MV-4-11 (cell line): ENCODE data around the gene MTX3.

ENCODE experiments used
- DNase-seq: peaks from one replicate; lab custom pipeline; 2025; lab: John Stamatoyannopoulos, UW

The MTX3 gene

GRCh38 chr5:79936002-79936645 is 54.9 kb downstream of the MTX3 start:
- DNase-seq = peak; percentile 35

DNA sequence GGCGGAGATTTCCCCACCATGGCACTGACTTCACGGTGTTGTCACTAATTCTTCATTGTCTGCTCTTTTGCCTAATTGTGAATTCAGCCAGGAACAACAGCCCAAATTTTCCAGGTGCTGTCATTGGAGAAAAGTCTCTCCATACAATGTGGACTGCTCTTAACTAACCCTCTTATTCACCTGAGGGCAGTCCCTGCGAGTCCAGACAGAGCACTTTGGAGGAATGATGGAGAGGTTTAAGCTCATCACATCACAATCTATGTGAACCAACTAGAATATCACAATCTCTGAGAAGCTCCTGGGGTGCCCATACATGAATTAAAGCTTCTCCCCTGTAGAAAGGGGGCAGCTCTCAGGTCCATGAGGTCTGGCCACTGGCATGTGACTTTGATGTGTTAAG is 56.4 kb downstream of the MTX3 start:
- no peak for DNase-seq

- DNase-seq = no peak
Measured at GRCh38 chr5:79932510-79933504, 58.3 kb downstream of the MTX3 start.

GRCh38 chr5:79931866-79932265 is 59.2 kb downstream of the MTX3 start:
- DNase-seq = no peak

DNA sequence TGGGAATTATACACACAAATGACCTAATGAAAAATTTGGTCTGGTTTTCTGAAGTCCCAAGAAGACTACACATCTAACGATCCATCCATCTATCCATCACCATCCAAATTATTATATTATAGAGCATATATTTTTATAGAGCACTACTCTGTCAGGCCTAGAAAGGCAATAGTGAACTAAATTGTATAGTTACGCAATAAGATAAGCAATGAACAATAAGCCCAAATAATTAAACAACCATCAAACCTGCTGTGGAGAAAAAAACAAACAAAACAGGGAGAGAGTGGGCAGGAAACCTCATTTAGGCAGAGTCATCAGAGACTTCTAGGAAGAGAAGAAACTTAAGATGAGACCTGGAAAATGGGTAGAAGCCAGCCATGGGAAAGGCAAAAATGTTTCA is 59.7 kb downstream of the MTX3 start:
- DNase-seq = no peak

- DNase-seq = no peak
Measured at GRCh38 chr5:79929095-79929494, 62.0 kb downstream of the MTX3 start.
